ENCODE results near the gene CCDC50. TPM values are rescaled to one million over a fixed set of nuclear protein-coding genes. Genes with fewer than 3 reads are reported as not detected.

The CCDC50 gene
- total RNA-seq, 1 donor from 2014 or later, result 48.4 TPM

DNA sequence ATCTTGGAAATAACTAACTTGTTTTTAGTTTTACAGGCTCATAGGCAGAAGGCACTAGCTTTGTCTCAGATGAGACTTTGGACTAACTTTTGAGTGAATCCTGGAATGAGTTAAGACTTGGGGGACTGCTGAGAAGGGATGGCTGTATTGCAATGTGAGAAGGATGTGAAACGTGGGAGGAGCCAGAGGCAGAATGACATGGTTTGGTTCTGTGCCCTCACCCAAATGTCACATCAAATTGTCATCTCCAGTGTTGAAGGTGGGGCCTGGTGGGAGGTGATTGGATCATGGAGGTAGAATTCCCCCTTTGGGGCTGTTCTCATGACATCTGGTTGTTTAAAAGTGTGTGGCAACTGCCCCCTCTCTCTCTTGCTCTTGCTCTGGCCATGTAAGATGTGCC lies 28.8 kb upstream of the CCDC50 start:
- H3K36me3 Mint-ChIP-seq (ENCODE audit: low read depth), result no peaks in the 10 kb centered on the region
- TF ChIP-seq, protein P1, sequence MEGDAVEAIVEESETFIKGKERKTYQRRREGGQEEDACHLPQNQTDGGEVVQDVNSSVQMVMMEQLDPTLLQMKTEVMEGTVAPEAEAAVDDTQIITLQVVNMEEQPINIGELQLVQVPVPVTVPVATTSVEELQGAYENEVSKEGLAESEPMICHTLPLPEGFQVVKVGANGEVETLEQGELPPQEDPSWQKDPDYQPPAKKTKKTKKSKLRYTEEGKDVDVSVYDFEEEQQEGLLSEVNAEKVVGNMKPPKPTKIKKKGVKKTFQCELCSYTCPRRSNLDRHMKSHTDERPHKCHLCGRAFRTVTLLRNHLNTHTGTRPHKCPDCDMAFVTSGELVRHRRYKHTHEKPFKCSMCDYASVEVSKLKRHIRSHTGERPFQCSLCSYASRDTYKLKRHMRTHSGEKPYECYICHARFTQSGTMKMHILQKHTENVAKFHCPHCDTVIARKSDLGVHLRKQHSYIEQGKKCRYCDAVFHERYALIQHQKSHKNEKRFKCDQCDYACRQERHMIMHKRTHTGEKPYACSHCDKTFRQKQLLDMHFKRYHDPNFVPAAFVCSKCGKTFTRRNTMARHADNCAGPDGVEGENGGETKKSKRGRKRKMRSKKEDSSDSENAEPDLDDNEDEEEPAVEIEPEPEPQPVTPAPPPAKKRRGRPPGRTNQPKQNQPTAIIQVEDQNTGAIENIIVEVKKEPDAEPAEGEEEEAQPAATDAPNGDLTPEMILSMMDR (conservative IDR thresholded peaks at IDR 0.05), result no peak
- no peak overlapping the region for H3K4me3 Mint-ChIP-seq
- no peaks in the 10 kb centered on the region for H3K9me3 Mint-ChIP-seq
- H3K4me1 Mint-ChIP-seq, result peaks cover 18% of the 10 kb centered on the region
- H3K27me3 Mint-ChIP-seq (ENCODE audit: low read depth), result no peaks in the 10 kb centered on the region
- H3K27ac Mint-ChIP-seq (ENCODE audit: unreplicated experiment), result no peak overlapping the region
- DNase-seq (ENCODE audit: low read depth, low spot score), result no peak

DNA sequence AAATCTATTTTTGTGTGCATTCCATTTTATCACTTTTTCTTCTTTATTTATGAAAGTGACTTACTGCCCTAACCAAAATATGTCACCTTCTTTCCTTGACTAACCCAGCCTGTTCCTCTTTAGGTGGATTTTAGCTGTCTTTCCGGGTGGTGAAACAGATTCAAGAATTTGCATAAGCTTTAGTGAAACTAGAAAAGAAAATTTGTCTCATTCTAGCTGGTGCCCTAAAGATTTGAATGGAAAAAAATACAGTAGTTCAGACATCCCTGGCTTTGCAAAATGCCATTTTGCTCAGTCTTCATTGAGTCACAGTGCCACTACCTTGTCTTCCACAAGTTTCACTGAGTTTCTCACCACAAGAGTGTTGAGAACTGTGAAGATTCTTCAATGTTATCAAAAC lies 28.2 kb upstream of the CCDC50 start:
- no peak for DNase-seq (ENCODE audit: low read depth, low spot score)
- TF ChIP-seq, protein P1 (conservative IDR thresholded peaks at IDR 0.05), result no peak
- no peak overlapping the region for H3K4me3 Mint-ChIP-seq
- no peaks in the 10 kb centered on the region for H3K36me3 Mint-ChIP-seq (ENCODE audit: low read depth)
- H3K4me1 Mint-ChIP-seq, result peaks cover 18% of the 10 kb centered on the region
- no peaks in the 10 kb centered on the region for H3K9me3 Mint-ChIP-seq
- no peaks in the 10 kb centered on the region for H3K27me3 Mint-ChIP-seq (ENCODE audit: low read depth)
- H3K27ac Mint-ChIP-seq (ENCODE audit: unreplicated experiment), result no peak overlapping the region

DNA sequence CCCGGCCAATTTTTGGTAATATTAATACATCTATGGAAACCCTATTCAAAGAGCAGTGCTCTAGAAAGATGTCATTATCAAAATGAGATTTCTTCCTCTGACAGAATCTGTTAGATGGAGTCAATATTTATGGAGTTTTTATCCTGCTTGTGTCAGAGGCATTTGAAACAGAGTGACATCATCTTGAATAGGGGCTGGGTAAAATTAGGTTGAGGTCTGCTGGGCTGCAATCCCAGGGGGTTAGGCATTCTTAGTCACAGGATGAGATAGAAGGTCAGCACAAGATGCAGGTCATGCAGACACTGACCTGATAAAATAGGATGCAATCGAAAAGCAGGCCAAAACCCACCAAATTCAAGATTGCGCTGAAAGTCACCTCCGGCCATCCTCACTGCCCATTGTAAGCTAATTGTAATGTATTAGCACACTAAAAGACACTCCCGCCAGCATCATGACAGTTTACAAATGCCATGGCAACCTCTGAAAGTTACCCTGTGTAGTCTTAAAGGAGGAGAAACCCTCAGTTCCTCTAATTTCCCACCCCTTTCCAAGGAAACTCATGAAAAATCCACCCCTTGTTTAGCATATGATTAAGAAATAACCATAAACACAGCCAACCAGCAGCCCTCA lies 27.3 kb upstream of the CCDC50 start:
- no peaks in the 10 kb centered on the region for H3K36me3 Mint-ChIP-seq (ENCODE audit: low read depth)
- no peak overlapping the region for H3K4me3 Mint-ChIP-seq
- H3K27ac Mint-ChIP-seq (ENCODE audit: unreplicated experiment), result no peak overlapping the region
- DNase-seq (ENCODE audit: low read depth, low spot score), result no peak
- no peaks in the 10 kb centered on the region for H3K27me3 Mint-ChIP-seq (ENCODE audit: low read depth)
- no peaks in the 10 kb centered on the region for H3K9me3 Mint-ChIP-seq
- TF ChIP-seq, protein P1 (conservative IDR thresholded peaks at IDR 0.05), result no peak
- H3K4me1 Mint-ChIP-seq, result peaks cover 18% of the 10 kb centered on the region

DNA sequence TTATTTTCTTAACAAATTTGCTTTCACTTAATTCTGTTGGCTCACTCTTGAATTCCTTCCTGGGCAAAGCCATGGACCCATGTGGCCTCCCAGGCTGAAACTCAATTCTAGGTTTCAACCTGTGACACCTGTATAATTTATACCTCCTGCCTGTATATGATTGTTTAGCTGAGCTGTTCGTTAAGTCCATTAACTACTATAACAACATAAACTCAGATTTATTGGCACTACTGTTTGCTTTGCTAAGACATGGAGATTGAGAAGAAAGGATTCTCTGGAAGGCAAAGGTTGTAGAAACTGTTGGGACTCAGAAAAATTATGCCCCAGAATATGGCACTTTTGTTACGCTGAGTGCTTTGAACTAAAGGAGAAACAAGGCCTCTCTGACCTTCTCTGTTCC lies 26.7 kb upstream of the CCDC50 start:
- no peak for DNase-seq (ENCODE audit: low read depth, low spot score)
- Mint-ChIP-seq H3K27ac (ENCODE audit: unreplicated experiment) (no peak overlapping the region), H3K4me1 (peaks cover 18% of the 10 kb centered on the region), H3K27me3 (ENCODE audit: low read depth) (no peaks in the 10 kb centered on the region), H3K9me3 (no peaks in the 10 kb centered on the region), H3K36me3 (ENCODE audit: low read depth) (no peaks in the 10 kb centered on the region), H3K4me3 (no peak overlapping the region)
- TF ChIP-seq, protein P1 (conservative IDR thresholded peaks at IDR 0.05), result no peak

DNA sequence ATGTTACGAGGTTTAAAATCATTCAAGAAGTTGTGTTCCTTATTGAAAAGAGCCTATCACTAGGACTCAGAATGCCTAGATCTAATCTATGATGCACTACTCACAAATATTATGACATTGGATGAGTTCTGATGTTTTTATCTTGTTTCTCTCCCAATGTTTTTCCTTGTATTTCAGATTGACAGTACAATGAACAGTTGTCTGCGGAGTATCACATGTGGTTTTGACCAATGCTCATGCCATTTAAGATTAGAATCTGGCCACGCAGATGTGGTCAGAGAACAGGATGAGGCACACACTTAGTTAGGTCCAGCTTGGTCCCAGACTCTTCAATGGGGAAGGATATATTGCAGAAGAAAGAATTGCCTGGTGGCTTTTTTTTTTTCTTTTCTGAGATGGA lies 25.6 kb upstream of the CCDC50 start:
- TF ChIP-seq, protein P1 (conservative IDR thresholded peaks at IDR 0.05), result no peak
- no peaks in the 10 kb centered on the region for H3K27me3 Mint-ChIP-seq (ENCODE audit: low read depth)
- H3K27ac Mint-ChIP-seq (ENCODE audit: unreplicated experiment), result no peak overlapping the region

More for the DNA sequence above, 25.6 kb upstream of the CCDC50 start:
- Mint-ChIP-seq H3K36me3 (ENCODE audit: low read depth) (no peaks in the 10 kb centered on the region), H3K4me3 (no peak overlapping the region), H3K4me1 (peaks cover 13% of the 10 kb centered on the region), H3K9me3 (no peaks in the 10 kb centered on the region)
- no peak for DNase-seq (ENCODE audit: low read depth, low spot score)

Measured in neural crest cell (in vitro differentiated cells).